Prostate gland (tissue), 2 donors: ENCODE data around the gene SLC1A1. TPM values are rescaled to one million over a fixed set of nuclear protein-coding genes. Genes with fewer than 3 reads are reported as not detected.

Source experiments
- DNase-seq: peaks from one replicate; pipeline ENCODE4 v3.0.0-alpha.2; 2019; ENCODE audit warnings: low spot score
- H3K27ac ChIP-seq, 2 donors: fragments of 200-600 bp; sonication (generic); 2 replicates each; pipeline ENCODE4 v1.5.1; 2017 to 2019
- H3K27me3 ChIP-seq: fragments of 200-600 bp; sonication (generic); replicated peaks from 2 replicates; pipeline ENCODE4 v1.5.1; 2019; ENCODE audit not compliant: insufficient read depth
- H3K36me3 ChIP-seq, 2 donors: fragments of 200-600 bp; sonication (generic); 1 replicate in 1 of 2; 2 replicates in 1 of 2; pipeline versions ENCODE4 v1.5.1 to v1.8.1; 2017 to 2019
- H3K4me1 ChIP-seq: fragments of 200-600 bp; sonication (generic); replicated peaks from 2 replicates; pipeline ENCODE4 v1.5.1; 2019
- H3K4me3 ChIP-seq, 2 donors: fragments of 200-600 bp; sonication (generic); 2 replicates each; pipeline ENCODE4 v1.5.1; 2017 to 2019
- H3K9me3 ChIP-seq: fragments of 200-600 bp; sonication (generic); 2 replicates; pipeline ENCODE4 v1.5.1; 2017
- CTCF ChIP-seq, 4 experiments: fragments of 200-600 bp in 2 of 4; fragments of 450-650 bp in 2 of 4; sonication (generic) in 2 of 4; IDR thresholded peaks; 1 replicate in 3 of 4; 2 replicates in 1 of 4; pipeline ENCODE4 v1.5.1; 2016 to 2019; ENCODE audit warnings: antibody characterized with exemption in 4 of 4, mild to moderate bottlenecking in 2 of 4, moderate library complexity in 2 of 4
- POLR2A ChIP-seq: fragments of 450-650 bp; IDR thresholded peaks from one replicate; pipeline ENCODE4 v1.6.1; 2016; ENCODE audit warnings: antibody characterized with exemption, mild to moderate bottlenecking
- POLR2AphosphoS5 ChIP-seq: sonication (generic); formaldehyde crosslinking; IDR thresholded peaks from one replicate; pipeline ENCODE4 v1.6.1; 2017; ENCODE audit warnings: antibody characterized with exemption
- WGBS: methylation state at CpG from one replicate; pipeline ENCODE4 v1.1.5; 2018; 5-methylcytosine and 5-hydroxymethylcytosine counted together
- intact Hi-C: fragments of 100-400 bp; cut with DNase I; formaldehyde crosslinking; loops from one replicate; pipeline ENCODE4 v1.14.2; 2022
- total RNA-seq, 2 donors: library from RNA; depleted of rRNA; stranded (reverse); fragments of >200 nt; gene quantifications; one replicate each; pipeline ENCODE4 v1.1.0, GENCODE V29; 2016

The SLC1A1 gene
- total RNA-seq, 2 donors from 2014 or later: 2.9 to 13.1 TPM

GRCh38 chr9:4550777-4551484, 60.7 kb downstream of the SLC1A1 start:
- no peaks in the 10 kb centered on the region for H3K4me1 ChIP-seq
- intact Hi-C loops: no loop called here
- TF ChIP-seq CTCF (IDR thresholded peaks at IDR 0.05) (no peak), POLR2AphosphoS5 (no peak), POLR2A (no peak)
- no peak overlapping the region for H3K27ac ChIP-seq
- 33% methylated on average over 4 of the region's 4 CpGs for WGBS
- H3K36me3 ChIP-seq: no peaks in the 10 kb centered on the region
- H3K9me3 ChIP-seq: no peaks in the 10 kb centered on the region
- H3K4me3 ChIP-seq: no peak overlapping the region
- DNase-seq: no peak
- no peaks in the 10 kb centered on the region for H3K27me3 ChIP-seq

- no peaks in the 10 kb centered on the region for H3K4me1 ChIP-seq
- DNase-seq: no peak
- no peak overlapping the region for H3K27ac ChIP-seq
- intact Hi-C loops: no loop called here
- no peaks in the 10 kb centered on the region for H3K27me3 ChIP-seq
- no peaks in the 10 kb centered on the region for H3K9me3 ChIP-seq
- no peak overlapping the region for H3K4me3 ChIP-seq
- 73% methylated on average over 1 of the region's 1 CpG for WGBS
- TF ChIP-seq POLR2AphosphoS5: no peak
- TF ChIP-seq POLR2A: no peak
- no peak for TF ChIP-seq CTCF (IDR thresholded peaks at IDR 0.05)
- H3K36me3 ChIP-seq: no peaks in the 10 kb centered on the region
These were observed 63.7 kb downstream of the SLC1A1 start for GRCh38 chr9:4553951-4554381.

DNA sequence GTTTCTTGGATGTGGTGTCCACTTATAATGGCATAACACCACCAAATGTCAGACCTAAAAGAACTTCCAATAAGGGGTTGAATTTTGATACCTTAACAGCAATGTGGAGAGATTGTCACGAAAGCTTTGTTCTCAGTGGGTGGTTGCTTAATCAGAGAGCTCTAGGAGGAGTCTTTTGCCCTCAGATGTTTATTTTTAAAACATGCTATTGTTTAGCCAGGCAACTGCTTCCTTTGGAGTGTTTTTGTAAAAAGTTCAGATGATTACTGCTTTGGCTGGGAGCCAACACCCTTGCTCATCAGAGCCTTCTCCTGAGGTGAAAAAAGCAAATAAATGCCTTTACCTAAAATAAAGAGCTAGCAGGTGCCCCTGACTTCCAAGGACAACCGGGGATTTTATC, 65.0 kb downstream of the SLC1A1 start:
- intact Hi-C loops: no loop called here
- no peak for DNase-seq
- Histone ChIP-seq H3K4me1 (no peaks in the 10 kb centered on the region), H3K9me3 (no peaks in the 10 kb centered on the region), H3K36me3 (no peaks in the 10 kb centered on the region), H3K4me3 (no peak overlapping the region), H3K27me3 (no peaks in the 10 kb centered on the region), H3K27ac (no peak overlapping the region)
- no peak for TF ChIP-seq POLR2A
- no peak for TF ChIP-seq POLR2AphosphoS5
- no peak for TF ChIP-seq CTCF (IDR thresholded peaks at IDR 0.05)
- 30% methylated on average over 2 of the region's 2 CpGs for WGBS

DNA sequence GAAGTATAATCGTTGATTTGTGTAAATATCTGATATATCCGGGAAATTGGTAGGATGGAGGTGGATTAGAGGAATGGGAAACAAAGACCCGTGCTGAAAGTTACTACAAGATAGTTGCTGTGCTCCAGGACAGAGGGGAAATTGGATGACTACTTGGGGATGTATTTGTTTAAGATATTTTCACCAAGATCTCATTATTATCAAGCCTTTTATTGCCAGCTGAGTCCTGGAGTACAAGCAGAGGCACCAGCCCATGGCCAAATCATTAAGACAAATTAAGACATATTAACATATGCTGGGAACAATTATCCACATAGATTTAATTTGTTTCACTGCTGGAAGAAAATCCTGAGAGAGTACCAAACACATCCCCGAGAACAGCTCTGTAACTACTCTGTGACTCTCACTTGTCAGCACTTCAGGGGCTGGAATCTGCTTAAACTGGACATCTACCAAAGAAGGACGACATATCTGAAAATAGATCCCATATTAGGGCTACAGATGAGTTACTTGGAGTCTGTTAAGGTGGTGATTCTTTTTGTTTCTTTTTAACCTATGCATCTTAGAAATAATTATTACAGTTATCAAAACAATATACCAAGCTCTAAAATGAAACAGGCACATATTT, 68.2 kb downstream of the SLC1A1 start:
- Histone ChIP-seq H3K27ac (no peak overlapping the region), H3K4me3 (no peak overlapping the region), H3K36me3 (no peaks in the 10 kb centered on the region), H3K4me1 (no peaks in the 10 kb centered on the region), H3K27me3 (no peaks in the 10 kb centered on the region), H3K9me3 (no peaks in the 10 kb centered on the region)
- TF ChIP-seq CTCF (IDR thresholded peaks at IDR 0.05) (no peak), POLR2A (no peak), POLR2AphosphoS5 (no peak)
- intact Hi-C loops: no loop called here
- 75% methylated on average over 5 of the region's 5 CpGs for WGBS
- DNase-seq: no peak
